Stimulated activated CD8-positive, alpha-beta memory T cell treated with anti-CD3 and anti-CD28 coated beads, Interleukin-4, amount 100 ng/mL, for 1 hour (primary cell): ENCODE results near the gene OR1J2.
A peak's percentile ranks its signal among the peaks of the same experiment; 100 is the strongest.
"Not testable (repeated sequence)": the region's sequence is repeated elsewhere in the genome, so short reads cannot be mapped to it uniquely, and the experiment has no call there.

Experiments used
- DNase-seq, 2 donors: peaks; one replicate each; pipeline ENCODE4 v3.0.0-alpha.2; 2020; ENCODE audit warnings: low read depth in 2 of 2, low spot score in 1 of 2

The OR1J2 gene, protein sequence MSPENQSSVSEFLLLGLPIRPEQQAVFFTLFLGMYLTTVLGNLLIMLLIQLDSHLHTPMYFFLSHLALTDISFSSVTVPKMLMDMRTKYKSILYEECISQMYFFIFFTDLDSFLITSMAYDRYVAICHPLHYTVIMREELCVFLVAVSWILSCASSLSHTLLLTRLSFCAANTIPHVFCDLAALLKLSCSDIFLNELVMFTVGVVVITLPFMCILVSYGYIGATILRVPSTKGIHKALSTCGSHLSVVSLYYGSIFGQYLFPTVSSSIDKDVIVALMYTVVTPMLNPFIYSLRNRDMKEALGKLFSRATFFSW

DNA sequence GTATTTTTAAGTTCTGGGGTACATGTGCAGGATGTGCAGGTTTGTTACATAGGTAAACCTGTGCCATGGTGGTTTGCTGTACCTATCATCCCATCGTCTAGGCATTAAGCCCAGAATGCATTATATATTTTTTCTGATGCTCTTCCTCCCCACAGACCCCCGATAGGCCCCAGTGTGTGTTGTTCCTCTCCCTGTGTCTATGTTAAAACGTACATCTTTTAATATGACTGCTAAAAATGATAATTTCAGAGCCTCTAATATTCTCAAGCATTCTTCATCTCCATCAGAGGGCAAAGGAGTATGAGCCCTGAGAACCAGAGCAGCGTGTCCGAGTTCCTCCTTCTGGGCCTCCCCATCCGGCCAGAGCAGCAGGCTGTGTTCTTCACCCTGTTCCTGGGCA, at the start of gene OR1J2:
Gene OR1J2 (plus strand): TSS at position 301 of the 400 bp plus-strand sequence. CDS start 0 bp downstream, at position 301.
- DNase-seq, result no peak

GRCh38 chr9:122463828-122464632, 46.6 kb upstream of the OR1J2 start:
- DNase-seq, result no peak

GRCh38 chr9:122464633-122465567, 45.7 kb upstream of the OR1J2 start:
- peak; percentile 11 to 46 for DNase-seq

DNA sequence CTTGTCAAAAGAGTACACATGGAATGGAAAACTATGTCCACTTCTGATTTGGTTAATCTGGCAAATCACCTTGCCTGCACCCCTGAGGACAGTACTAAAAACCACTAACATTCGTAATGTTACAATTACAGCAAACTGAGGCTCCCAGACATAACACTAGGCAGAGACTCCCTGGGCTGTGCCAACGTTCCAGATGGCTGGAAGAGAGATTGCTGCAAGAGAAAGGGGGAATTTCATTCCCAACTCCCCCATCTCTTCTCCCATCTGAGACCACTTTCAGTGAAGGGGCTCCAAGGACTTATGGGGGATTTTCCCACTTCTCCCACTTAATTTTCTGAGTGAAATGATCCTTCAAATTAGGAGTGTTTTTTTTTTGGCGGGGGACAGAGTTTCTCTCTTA, 44.1 kb upstream of the OR1J2 start:
- no peak for DNase-seq

DNA sequence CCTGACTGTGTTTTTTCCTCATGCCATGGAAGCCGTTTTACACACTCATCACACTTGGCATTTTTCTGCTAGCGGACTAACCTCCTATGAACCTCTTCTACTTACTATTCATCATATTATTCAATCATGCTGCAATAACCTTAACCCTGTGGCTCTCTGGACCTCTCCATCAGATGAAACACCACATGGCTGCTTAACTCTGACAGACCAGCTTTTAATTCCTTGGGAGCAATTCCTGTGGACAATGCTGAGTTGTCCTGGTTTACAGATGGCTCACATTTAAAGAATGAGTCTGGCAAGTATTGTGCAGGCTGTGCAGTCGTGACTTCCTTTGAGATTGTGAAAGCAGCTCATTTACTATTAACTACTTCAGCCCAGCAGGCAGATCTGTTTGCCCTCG, 41.9 kb upstream of the OR1J2 start:
- DNase-seq, result no peak

- no peak for DNase-seq
These were observed 36.0 kb upstream of the OR1J2 start for GRCh38 chr9:122474561-122474960.

DNA sequence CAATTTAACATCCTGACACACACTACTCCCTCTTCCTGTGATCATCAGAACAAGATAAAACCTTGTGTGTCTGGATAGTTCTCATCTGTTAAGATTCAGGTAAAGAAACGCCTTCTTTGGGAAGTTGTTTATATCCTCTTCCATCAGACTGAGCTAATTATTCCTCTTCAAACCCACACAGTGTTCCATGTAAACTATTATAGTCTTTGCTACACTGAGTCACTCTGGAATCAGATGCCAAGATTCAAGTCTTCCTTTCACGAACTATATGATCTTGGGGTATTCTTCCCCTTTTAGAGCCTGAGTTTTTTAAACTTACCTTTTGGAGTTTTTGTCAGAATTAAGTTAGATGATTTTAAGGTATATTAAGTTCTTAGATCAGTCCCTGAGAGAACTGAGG, 34.9 kb upstream of the OR1J2 start:
- DNase-seq, result no peak

GRCh38 chr9:122477346-122477745, 33.3 kb upstream of the OR1J2 start:
- no peak for DNase-seq

DNA sequence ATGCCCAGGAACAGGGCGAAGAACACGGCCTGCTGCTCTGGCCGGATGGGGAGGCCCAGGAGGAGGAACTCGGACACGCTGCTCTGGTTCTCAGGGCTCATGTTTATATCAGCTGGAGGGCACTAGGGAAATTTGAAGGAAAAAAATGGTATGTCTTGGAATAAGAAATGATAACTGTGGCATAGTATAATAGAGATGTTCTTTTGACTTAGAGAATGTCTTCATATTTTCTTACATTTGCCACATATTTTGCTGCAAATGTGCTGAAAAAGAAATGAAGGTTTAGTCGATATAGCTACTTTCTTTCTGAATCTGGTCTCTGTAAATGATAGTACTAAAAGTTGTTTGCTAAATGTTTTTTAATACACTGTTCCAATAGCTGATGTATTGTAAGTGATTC, 32.8 kb upstream of the OR1J2 start, which contains the start of gene OR1J1:
Gene OR1J1 (minus strand): TSS at position 101 of the 400 bp plus-strand sequence. CDS start 0 bp downstream, at position 101.
- no peak for DNase-seq

DNA sequence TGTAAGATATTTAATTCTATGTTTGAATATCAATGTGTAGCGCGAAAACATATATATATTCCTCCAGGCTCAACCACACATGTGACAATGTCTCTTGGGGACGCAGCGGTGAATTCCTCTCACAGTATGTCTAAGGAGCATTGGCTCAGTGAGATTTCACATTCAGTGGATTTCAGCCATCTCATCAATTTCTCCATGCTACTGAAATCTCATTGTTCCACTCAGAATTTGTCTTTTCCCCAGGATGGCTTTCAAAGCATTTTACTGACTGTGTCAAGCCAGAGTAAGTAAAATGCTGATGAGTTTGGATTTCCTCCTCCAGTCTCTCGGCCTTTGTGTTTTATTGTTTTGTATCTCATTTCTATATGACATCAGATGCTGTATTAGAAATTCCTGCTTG, 31.5 kb upstream of the OR1J2 start:
- DNase-seq, result no peak

DNA sequence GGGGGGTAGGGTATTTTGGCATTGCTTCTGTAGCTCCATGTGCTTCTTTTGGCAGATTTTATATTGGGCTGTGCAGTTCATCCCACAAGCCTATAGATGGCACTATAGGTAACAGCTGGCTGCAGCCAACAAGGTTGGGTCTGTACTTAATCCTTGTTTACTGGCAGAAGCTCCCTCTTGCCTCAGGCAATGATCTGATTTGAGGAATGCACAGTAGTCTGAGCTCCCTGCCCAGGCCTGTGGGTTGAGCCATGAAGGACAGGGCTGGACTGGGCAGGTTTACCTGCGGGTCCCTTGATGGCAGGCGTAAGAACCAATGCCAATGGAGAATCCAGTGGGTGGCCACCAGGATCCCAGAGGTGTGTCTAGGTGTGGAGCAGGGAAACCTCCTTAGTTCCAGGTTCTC, 11.7 kb upstream of the OR1J2 start:
- no peak for DNase-seq

DNA sequence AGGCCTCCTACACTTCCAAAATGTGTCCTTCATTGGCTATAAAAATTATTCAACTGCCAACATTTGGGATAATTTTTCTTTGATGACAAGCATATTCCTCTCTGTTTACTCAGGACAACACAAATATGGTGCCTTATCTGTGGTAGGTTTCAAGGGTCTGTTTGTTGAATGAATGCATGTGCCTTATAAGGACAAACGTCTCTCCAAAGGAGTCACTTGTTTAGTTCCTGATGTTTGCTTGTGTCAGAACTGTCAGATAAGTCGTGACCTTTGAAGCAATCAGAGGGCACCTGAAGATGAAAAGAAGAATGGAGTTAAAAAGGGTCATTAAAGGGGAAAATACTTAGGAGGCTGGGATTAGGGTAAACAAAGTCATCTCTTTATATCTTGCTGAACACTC, 3.6 kb upstream of the OR1J2 start:
- DNase-seq, result no peak

- DNase-seq, result no peak
These were observed 7.6 kb downstream of the OR1J2 start for GRCh38 chr9:122518226-122518625.

- DNase-seq, result no peak
These were observed 8.2 kb downstream of the OR1J2 start, which contains the start of gene OR1J4 for GRCh38 chr9:122518841-122519240. OR1J4 (plus strand) TSS chr9:122519141; CDS start chr9:122519141, 0 bp downstream.

DNA sequence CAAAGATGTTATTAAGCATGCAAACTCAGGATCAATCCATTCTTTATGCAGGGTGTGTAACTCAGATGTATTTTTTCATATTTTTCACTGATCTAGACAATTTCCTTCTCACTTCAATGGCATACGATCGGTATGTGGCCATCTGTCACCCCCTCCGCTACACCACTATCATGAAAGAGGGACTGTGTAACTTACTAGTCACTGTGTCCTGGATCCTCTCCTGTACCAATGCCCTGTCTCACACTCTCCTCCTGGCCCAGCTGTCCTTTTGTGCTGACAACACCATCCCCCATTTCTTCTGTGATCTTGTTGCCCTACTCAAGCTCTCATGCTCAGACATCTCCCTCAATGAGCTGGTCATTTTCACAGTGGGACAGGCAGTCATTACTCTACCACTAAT, 8.8 kb downstream of the OR1J2 start:
- no peak for DNase-seq

- no peak for DNase-seq
These were observed 16.0 kb downstream of the OR1J2 start for GRCh38 chr9:122526602-122527001.

DNA sequence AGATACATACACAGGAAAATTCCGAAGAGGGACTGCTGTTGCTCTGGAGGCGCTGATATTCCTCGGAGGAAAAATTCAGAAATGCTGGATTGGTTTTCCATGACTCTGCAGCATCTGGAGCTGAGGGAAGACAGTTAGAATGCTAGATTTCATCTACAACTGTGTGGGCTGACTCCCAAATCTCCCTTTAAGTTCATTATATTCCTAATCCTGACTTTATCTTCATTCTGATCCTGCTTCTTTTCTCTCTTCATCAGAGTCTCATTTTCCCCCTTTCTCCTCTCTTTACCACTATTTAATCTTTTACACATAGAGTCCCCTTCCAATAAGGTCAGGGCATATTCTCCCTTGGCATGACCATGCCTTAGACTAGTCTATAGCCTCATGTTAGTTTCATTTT, 16.6 kb downstream of the OR1J2 start, which contains the start of gene OR1N1:
Gene OR1N1 (minus strand): TSS at position 101 of the 400 bp plus-strand sequence. CDS start 0 bp downstream, at position 101.
- DNase-seq, result no peak

DNA sequence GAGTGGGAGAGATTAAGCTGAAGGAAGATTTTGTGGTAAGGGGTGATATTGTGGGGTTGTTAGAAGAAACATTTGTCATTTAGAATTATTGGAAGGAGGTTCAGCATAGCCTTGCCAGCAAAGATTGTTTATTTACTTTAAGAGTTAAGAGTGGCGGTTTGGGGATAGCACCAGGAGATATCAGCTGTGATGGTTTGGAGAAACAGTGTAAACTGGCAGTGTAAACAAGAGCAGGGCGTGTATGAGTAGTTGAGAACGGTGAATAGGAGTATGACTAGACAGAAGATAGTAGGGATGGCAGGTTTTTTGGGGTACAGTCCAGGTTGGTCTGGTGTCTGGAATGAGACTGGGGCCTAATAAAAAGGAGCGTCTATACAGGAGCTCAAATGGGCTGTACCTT, 20.6 kb downstream of the OR1J2 start:
- not testable (repeated sequence) for DNase-seq

GRCh38 chr9:122536134-122536533, 25.5 kb downstream of the OR1J2 start:
- DNase-seq, result no peak

GRCh38 chr9:122537066-122537465, 26.5 kb downstream of the OR1J2 start:
- not testable (repeated sequence) for DNase-seq

GRCh38 chr9:122538757-122539156, 28.2 kb downstream of the OR1J2 start:
- DNase-seq, result no peak
